Uterus (tissue), 2 donors: ENCODE measurements around the gene EFHC2.

Source experiments
- POLR2A ChIP-seq, 2 donors: fragments of 450-650 bp; IDR thresholded peaks; one replicate each; pipeline ENCODE4 v1.6.1; 2016; ENCODE audit warnings: antibody characterized with exemption in 2 of 2, mild to moderate bottlenecking in 1 of 2, moderate library complexity in 1 of 2
- TF ChIP-seq, protein P1 (sequence below), 4 experiments: fragments of 200-600 bp in 2 of 4; fragments of 450-650 bp in 2 of 4; sonication (generic) in 2 of 4; IDR thresholded peaks; one replicate each; pipeline ENCODE4 v1.5.1; 2016 to 2019; ENCODE audit warnings: antibody characterized with exemption in 4 of 4, mild to moderate bottlenecking in 2 of 4, moderate library complexity in 1 of 4

DNA sequence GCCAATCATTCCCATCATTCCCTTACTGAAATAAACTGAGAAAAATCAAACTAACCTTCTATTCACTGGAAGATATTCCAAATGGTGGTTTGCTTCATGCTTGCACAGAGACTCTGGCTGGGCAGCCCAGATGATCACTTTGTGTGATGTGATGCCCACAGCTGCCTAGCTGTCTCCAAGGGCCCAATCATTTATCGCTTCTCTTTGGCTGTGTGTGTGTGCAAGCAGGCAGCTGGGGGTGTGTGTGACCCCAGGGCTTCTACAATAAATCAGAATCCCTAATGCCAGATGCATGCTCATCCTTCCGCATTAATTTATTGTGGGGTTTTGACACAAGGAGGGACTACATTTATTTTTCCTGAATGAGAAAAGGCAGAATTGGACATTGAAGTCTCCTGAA lies 230.1 kb downstream of the EFHC2 start:
- TF ChIP-seq, protein P1, sequence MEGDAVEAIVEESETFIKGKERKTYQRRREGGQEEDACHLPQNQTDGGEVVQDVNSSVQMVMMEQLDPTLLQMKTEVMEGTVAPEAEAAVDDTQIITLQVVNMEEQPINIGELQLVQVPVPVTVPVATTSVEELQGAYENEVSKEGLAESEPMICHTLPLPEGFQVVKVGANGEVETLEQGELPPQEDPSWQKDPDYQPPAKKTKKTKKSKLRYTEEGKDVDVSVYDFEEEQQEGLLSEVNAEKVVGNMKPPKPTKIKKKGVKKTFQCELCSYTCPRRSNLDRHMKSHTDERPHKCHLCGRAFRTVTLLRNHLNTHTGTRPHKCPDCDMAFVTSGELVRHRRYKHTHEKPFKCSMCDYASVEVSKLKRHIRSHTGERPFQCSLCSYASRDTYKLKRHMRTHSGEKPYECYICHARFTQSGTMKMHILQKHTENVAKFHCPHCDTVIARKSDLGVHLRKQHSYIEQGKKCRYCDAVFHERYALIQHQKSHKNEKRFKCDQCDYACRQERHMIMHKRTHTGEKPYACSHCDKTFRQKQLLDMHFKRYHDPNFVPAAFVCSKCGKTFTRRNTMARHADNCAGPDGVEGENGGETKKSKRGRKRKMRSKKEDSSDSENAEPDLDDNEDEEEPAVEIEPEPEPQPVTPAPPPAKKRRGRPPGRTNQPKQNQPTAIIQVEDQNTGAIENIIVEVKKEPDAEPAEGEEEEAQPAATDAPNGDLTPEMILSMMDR (IDR thresholded peaks at IDR 0.05): no peak
- TF ChIP-seq POLR2A (IDR thresholded peaks at IDR 0.05): no peak
